ENCODE data around the gene TMEM170B. TPM values are rescaled to one million over a fixed set of nuclear protein-coding genes. Genes with fewer than 3 reads are reported as not detected.

The TMEM170B gene
- total RNA-seq, 2 experiments from 2014 or later, result 1.4 to 1.6 TPM

- Mint-ChIP-seq H3K36me3 (no peaks in the 10 kb centered on the region), H3K27me3 (no peaks in the 10 kb centered on the region), H3K4me3 (no peak overlapping the region), H3K4me1 (no peaks in the 10 kb centered on the region), H3K9me3 (no peaks in the 10 kb centered on the region), H3K27ac (no peak overlapping the region)
- POLR2A ChIA-PET, result no interaction called here
- DNase-seq, result no peak
- no peak for ATAC-seq (ENCODE audit: low read depth)
Measured at GRCh38 chr6:11580686-11581405, 43.3 kb downstream of the TMEM170B start.

GRCh38 chr6:11584244-11584643 lies 46.7 kb downstream of the TMEM170B start:
- Mint-ChIP-seq H3K27me3 (peaks cover 1% of the 10 kb centered on the region), H3K36me3 (no peaks in the 10 kb centered on the region), H3K9me3 (no peaks in the 10 kb centered on the region), H3K27ac (no peak overlapping the region), H3K4me1 (no peaks in the 10 kb centered on the region), H3K4me3 (no peak overlapping the region)
- POLR2A ChIA-PET, result no interaction called here
- no peak for DNase-seq
- ATAC-seq (ENCODE audit: low read depth), result no peak

GRCh38 chr6:11585426-11586016 lies 48.0 kb downstream of the TMEM170B start:
- Mint-ChIP-seq H3K4me3 (no peak overlapping the region), H3K27ac (no peak overlapping the region), H3K4me1 (no peaks in the 10 kb centered on the region), H3K9me3 (no peaks in the 10 kb centered on the region), H3K27me3 (peaks cover 1% of the 10 kb centered on the region), H3K36me3 (no peaks in the 10 kb centered on the region)
- ATAC-seq (ENCODE audit: low read depth) (no peak), DNase-seq (no peak)
- POLR2A ChIA-PET, result no interaction called here

- Mint-ChIP-seq H3K27me3 (peaks cover 1% of the 10 kb centered on the region), H3K4me1 (no peaks in the 10 kb centered on the region), H3K4me3 (no peak overlapping the region), H3K36me3 (no peaks in the 10 kb centered on the region), H3K27ac (no peak overlapping the region), H3K9me3 (no peaks in the 10 kb centered on the region)
- no peak for ATAC-seq (ENCODE audit: low read depth)
- POLR2A ChIA-PET, result no interaction called here
- no peak for DNase-seq
Measured at GRCh38 chr6:11586117-11586516, 48.6 kb downstream of the TMEM170B start.

GRCh38 chr6:11586536-11586935 lies 49.0 kb downstream of the TMEM170B start:
- no peak overlapping the region for H3K4me3 Mint-ChIP-seq
- no peak overlapping the region for H3K27ac Mint-ChIP-seq
- ATAC-seq (ENCODE audit: low read depth) (no peak), DNase-seq (no peak)
- H3K27me3 Mint-ChIP-seq, result peaks cover 1% of the 10 kb centered on the region
- POLR2A ChIA-PET, result no interaction called here
- no peaks in the 10 kb centered on the region for H3K4me1 Mint-ChIP-seq
- no peaks in the 10 kb centered on the region for H3K36me3 Mint-ChIP-seq
- no peaks in the 10 kb centered on the region for H3K9me3 Mint-ChIP-seq

- no peaks in the 10 kb centered on the region for H3K4me1 Mint-ChIP-seq
- ATAC-seq (ENCODE audit: low read depth) (no peak), DNase-seq (no peak)
- H3K4me3 Mint-ChIP-seq, result no peak overlapping the region
- POLR2A ChIA-PET, result no interaction called here
- H3K9me3 Mint-ChIP-seq, result no peaks in the 10 kb centered on the region
- no peak overlapping the region for H3K27ac Mint-ChIP-seq
- peaks cover 5% of the 10 kb centered on the region for H3K27me3 Mint-ChIP-seq
- no peaks in the 10 kb centered on the region for H3K36me3 Mint-ChIP-seq
Measured at GRCh38 chr6:11589261-11589660, 51.7 kb downstream of the TMEM170B start.

GRCh38 chr6:11592294-11592906 lies 54.9 kb downstream of the TMEM170B start:
- Mint-ChIP-seq H3K4me1 (no peaks in the 10 kb centered on the region), H3K36me3 (no peaks in the 10 kb centered on the region), H3K27me3 (peaks cover 5% of the 10 kb centered on the region), H3K9me3 (no peaks in the 10 kb centered on the region), H3K27ac (no peak overlapping the region), H3K4me3 (no peak overlapping the region)
- POLR2A ChIA-PET, result no interaction called here
- DNase-seq (no peak), ATAC-seq (ENCODE audit: low read depth) (no peak)

GRCh38 chr6:11593096-11593495 lies 55.5 kb downstream of the TMEM170B start:
- DNase-seq (no peak), ATAC-seq (ENCODE audit: low read depth) (no peak)
- POLR2A ChIA-PET, result no interaction called here
- Mint-ChIP-seq H3K27ac (no peak overlapping the region), H3K36me3 (no peaks in the 10 kb centered on the region), H3K4me3 (no peak overlapping the region), H3K4me1 (no peaks in the 10 kb centered on the region), H3K27me3 (peaks cover 3% of the 10 kb centered on the region), H3K9me3 (no peaks in the 10 kb centered on the region)

- H3K27ac Mint-ChIP-seq, result no peak overlapping the region
Measured at GRCh38 chr6:11595903-11596302, 58.4 kb downstream of the TMEM170B start.

GRCh38 chr6:11596640-11597237 lies 59.2 kb downstream of the TMEM170B start:
- no peaks in the 10 kb centered on the region for H3K9me3 Mint-ChIP-seq
- POLR2A ChIA-PET, result no interaction called here
- DNase-seq, result no peak
- peaks cover 3% of the 10 kb centered on the region for H3K27me3 Mint-ChIP-seq
- no peaks in the 10 kb centered on the region for H3K36me3 Mint-ChIP-seq
- H3K4me3 Mint-ChIP-seq, result no peak overlapping the region
- no peaks in the 10 kb centered on the region for H3K4me1 Mint-ChIP-seq
- H3K27ac Mint-ChIP-seq, result no peak overlapping the region
- ATAC-seq (ENCODE audit: low read depth), result no peak

More at GRCh38 chr6:11595903-11596302, 58.4 kb downstream of the TMEM170B start:
- no peak for DNase-seq
- Mint-ChIP-seq H3K36me3 (no peaks in the 10 kb centered on the region), H3K27me3 (peaks cover 3% of the 10 kb centered on the region), H3K4me1 (no peaks in the 10 kb centered on the region), H3K4me3 (no peak overlapping the region), H3K9me3 (no peaks in the 10 kb centered on the region)
- no peak for ATAC-seq (ENCODE audit: low read depth)
- POLR2A ChIA-PET, result no interaction called here

- no peak for DNase-seq
- no peak for ATAC-seq (ENCODE audit: low read depth)
- Mint-ChIP-seq H3K9me3 (no peaks in the 10 kb centered on the region), H3K36me3 (no peaks in the 10 kb centered on the region), H3K4me1 (no peaks in the 10 kb centered on the region), H3K4me3 (no peak overlapping the region), H3K27me3 (peaks cover under 1% of the 10 kb centered on the region), H3K27ac (no peak overlapping the region)
- POLR2A ChIA-PET, result no interaction called here
Measured at GRCh38 chr6:11598687-11599086, 61.1 kb downstream of the TMEM170B start.

GRCh38 chr6:11600251-11600650 lies 62.7 kb downstream of the TMEM170B start:
- Mint-ChIP-seq H3K4me1 (no peaks in the 10 kb centered on the region), H3K27ac (no peak overlapping the region), H3K9me3 (no peaks in the 10 kb centered on the region), H3K27me3 (peaks cover 6% of the 10 kb centered on the region), H3K36me3 (no peaks in the 10 kb centered on the region), H3K4me3 (no peak overlapping the region)
- DNase-seq (no peak), ATAC-seq (ENCODE audit: low read depth) (no peak)
- POLR2A ChIA-PET, result no interaction called here

GRCh38 chr6:11601776-11602605 lies 64.4 kb downstream of the TMEM170B start:
- H3K27ac Mint-ChIP-seq, result no peak overlapping the region
- no peak for ATAC-seq (ENCODE audit: low read depth)
- no peaks in the 10 kb centered on the region for H3K9me3 Mint-ChIP-seq
- no peaks in the 10 kb centered on the region for H3K36me3 Mint-ChIP-seq
- DNase-seq, result no peak
- H3K4me3 Mint-ChIP-seq, result no peak overlapping the region
- no peaks in the 10 kb centered on the region for H3K4me1 Mint-ChIP-seq
- POLR2A ChIA-PET, result no interaction called here
- H3K27me3 Mint-ChIP-seq, result peaks cover 7% of the 10 kb centered on the region
